HG02642 (cell line): ENCODE data around the gene TMX3.

ENCODE experiments used
- ATAC-seq: cut with Tn5 transposase; IDR thresholded peaks from one replicate; pipeline ENCODE4 v1.9.1; 2021; ENCODE audit warnings: mild to moderate bottlenecking; ENCODE audit not compliant: unreplicated experiment, poor library complexity

Gene TMX3

GRCh38 chr18:68714712-68715496 lies at the start of gene TMX3:
Gene TMX3 (minus strand): TSS chr18:68715108. CDS start chr18:68714981, 127 bp downstream.
- peak; percentile 98 for ATAC-seq

- ATAC-seq, result no peak
These were observed 49.1 kb upstream of the TMX3 start for GRCh38 chr18:68764016-68764415.

- no peak for ATAC-seq
These were observed 48.2 kb upstream of the TMX3 start for GRCh38 chr18:68763083-68763482.

- no peak for ATAC-seq
These were observed 44.4 kb upstream of the TMX3 start for GRCh38 chr18:68759308-68759707.

GRCh38 chr18:68757126-68757525 lies 42.2 kb upstream of the TMX3 start:
- ATAC-seq, result no peak

GRCh38 chr18:68742206-68742605 lies 27.3 kb upstream of the TMX3 start:
- ATAC-seq, result no peak

GRCh38 chr18:68740966-68741365 lies 26.1 kb upstream of the TMX3 start:
- ATAC-seq, result no peak

- no peak for ATAC-seq
These were observed 24.6 kb upstream of the TMX3 start for GRCh38 chr18:68739462-68739861.

GRCh38 chr18:68738564-68738963 lies 23.7 kb upstream of the TMX3 start:
- ATAC-seq, result no peak

- ATAC-seq, result peak; percentile 90
These were observed 20.8 kb upstream of the TMX3 start for GRCh38 chr18:68735483-68736343.

- ATAC-seq, result no peak
These were observed 19.4 kb upstream of the TMX3 start for GRCh38 chr18:68734308-68734707.

- ATAC-seq, result no peak
These were observed 18.8 kb upstream of the TMX3 start for GRCh38 chr18:68733707-68734106.

GRCh38 chr18:68728081-68728700 lies 13.3 kb upstream of the TMX3 start:
- ATAC-seq, result no peak

GRCh38 chr18:68727506-68727905 lies 12.6 kb upstream of the TMX3 start:
- ATAC-seq, result no peak

- ATAC-seq, result no peak
These were observed 10.4 kb upstream of the TMX3 start for GRCh38 chr18:68725346-68725745.

- ATAC-seq, result no peak
These were observed 9.1 kb upstream of the TMX3 start for GRCh38 chr18:68724021-68724420.

- ATAC-seq, result no peak
These were observed 8.6 kb upstream of the TMX3 start for GRCh38 chr18:68723539-68723938.

- ATAC-seq, result no peak
These were observed 7.9 kb upstream of the TMX3 start for GRCh38 chr18:68722821-68723220.

GRCh38 chr18:68721681-68722583 lies 7.0 kb upstream of the TMX3 start:
- ATAC-seq, result peak; percentile 90

- peak; percentile 5 for ATAC-seq
These were observed 569 bp downstream of the TMX3 start for GRCh38 chr18:68714366-68714711.
